ENCODE data around the gene TBC1D14.

DNA sequence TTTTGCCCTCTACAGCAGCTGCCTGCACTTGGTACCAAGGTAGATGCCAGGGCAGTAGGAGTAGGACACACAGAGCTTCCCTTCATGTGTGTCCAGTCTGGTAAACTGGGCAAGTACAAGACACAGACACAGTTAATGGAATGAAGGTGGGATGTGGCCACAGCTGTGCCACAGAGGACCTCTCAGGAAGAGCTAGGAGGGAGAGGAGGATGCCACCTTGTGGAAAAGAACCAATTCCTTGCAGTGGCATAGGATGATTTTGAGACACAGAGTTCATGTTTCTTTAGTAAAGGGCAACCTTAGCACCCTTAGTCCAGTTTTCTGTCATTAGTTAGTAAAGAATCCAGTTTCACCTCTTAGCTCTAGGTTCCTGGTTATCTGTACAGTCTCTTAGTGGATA, 36.3 kb upstream of the TBC1D14 start:
- TF ChIP-seq CTCF (IDR thresholded peaks at IDR 0.05) (peak in 2 of 6 experiments; percentile 10 to 15), POLR2A (IDR thresholded peaks at IDR 0.05) (no peak)
